GM12891 (cell line): ENCODE measurements around the gene SSTR3.
A peak's percentile ranks its signal among the peaks of the same experiment; 100 is the strongest.
"Not testable (repeated sequence)": the region's sequence is repeated elsewhere in the genome, so short reads cannot be mapped to it uniquely, and the experiment has no call there.

ENCODE experiments used
- DNase-seq: peaks from one replicate; pipeline ENCODE4 v3.0.0; 2011; ENCODE audit warnings: low spot score; ENCODE audit not compliant: insufficient read length
- FAIRE-seq: peaks from 2 replicates; lab custom pipeline; 2011; peaks lifted over from hg19 to GRCh38; lab: Jason Lieb, UNC
- PAX5 ChIP-seq: IDR thresholded peaks from 2 replicates; pipeline ENCODE4 v1.6.1; 2011; ENCODE audit warnings: low read length, moderate library complexity, mild to moderate bottlenecking; ENCODE audit not compliant: insufficient read depth, severe bottlenecking
- POLR2A ChIP-seq: IDR thresholded peaks from 2 replicates; pipeline ENCODE4 v1.6.1; 2011; ENCODE audit warnings: low read depth, low read length, control low read depth
- POLR2AphosphoS5 ChIP-seq: IDR thresholded peaks from 2 replicates; pipeline ENCODE4 v1.6.1; 2011; ENCODE audit warnings: low read depth, low read length, control low read depth
- POU2F2 ChIP-seq: IDR thresholded peaks from 2 replicates; pipeline ENCODE4 v1.6.1; 2011; ENCODE audit warnings: low read depth, mild to moderate bottlenecking, control low read depth, low read length, moderate library complexity
- SPI1 ChIP-seq: IDR thresholded peaks from 2 replicates; pipeline ENCODE4 v1.6.1; 2011; ENCODE audit warnings: low read depth, low read length, control low read depth
- TAF1 ChIP-seq: IDR thresholded peaks from 2 replicates; pipeline ENCODE4 v1.6.1; 2011; ENCODE audit warnings: low read depth, low read length, control low read depth

The SSTR3 gene

GRCh38 chr22:37203354-37204044 is 8.8 kb downstream of the SSTR3 start:
- FAIRE-seq (peak; percentile 66), DNase-seq (no peak)
- TF ChIP-seq PAX5 (no peak), POLR2AphosphoS5 (no peak), TAF1 (no peak), POU2F2 (no peak), POLR2A (no peak), SPI1 (no peak)

DNA sequence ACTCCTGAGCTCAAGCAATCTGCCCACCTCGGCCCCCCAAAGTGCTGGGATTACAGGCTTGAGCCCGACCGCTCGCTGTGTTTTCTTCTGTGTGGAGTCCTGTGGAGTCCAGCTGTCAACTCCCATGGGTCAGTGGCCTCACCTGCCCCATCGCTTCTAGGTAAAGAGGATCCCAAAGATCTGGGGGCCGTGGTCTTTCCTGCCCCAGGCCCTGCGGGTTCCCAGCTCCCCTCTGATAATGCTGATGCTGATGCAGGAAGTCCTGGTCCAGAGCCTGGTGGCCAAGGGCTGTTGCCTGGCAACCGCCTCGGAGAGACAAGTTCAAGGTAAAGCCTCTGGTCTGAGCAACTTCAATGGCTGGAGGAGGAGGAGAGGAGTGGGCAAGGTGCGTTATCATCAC is 9.6 kb downstream of the SSTR3 start:
- no peak for FAIRE-seq
- no peak for TF ChIP-seq TAF1
- no peak for TF ChIP-seq POLR2A
- TF ChIP-seq POLR2AphosphoS5: no peak
- no peak for DNase-seq

DNA sequence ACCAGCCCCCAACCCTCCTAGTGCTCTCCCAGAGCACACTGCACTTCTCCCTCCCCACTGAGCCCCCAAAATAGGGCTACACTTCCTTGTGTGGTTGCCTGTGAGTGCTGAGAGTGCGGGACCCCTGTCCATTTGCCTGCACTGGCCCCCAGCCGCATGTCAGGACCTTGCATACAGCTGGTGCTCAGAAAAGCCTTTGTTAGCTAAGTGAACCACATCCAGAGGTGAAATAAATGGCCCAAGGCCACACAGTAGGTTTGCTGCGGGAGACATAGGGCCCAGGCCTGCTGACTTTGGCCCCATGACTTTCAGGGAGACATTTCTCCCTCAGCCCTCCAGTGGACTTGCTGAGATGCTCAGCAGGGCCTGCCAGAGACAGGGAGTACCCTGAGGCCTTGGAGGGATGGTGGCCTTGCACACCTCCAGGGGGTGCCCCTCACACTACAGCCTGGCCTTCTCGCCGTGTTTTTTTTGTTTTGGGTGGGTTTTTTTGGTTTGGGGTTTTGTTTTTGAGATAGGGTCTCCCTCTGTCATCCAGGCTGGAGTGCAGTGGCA is 10.2 kb downstream of the SSTR3 start:
- TF ChIP-seq TAF1 (no peak), POLR2AphosphoS5 (no peak), POLR2A (no peak)
- FAIRE-seq (no peak), DNase-seq (no peak)

- DNase-seq, FAIRE-seq: not testable (repeated sequence)
Observed at GRCh38 chr22:37201443-37201820, 10.8 kb downstream of the SSTR3 start.

GRCh38 chr22:37199760-37200108 is 12.5 kb downstream of the SSTR3 start:
- DNase-seq: no peak
- TF ChIP-seq TAF1: no peak
- no peak for TF ChIP-seq POLR2AphosphoS5
- no peak for TF ChIP-seq PAX5
- no peak; the same call in 1 of the 2 replicates for TF ChIP-seq POLR2A
- no peak for TF ChIP-seq SPI1
- no peak for TF ChIP-seq POU2F2
- no peak for FAIRE-seq

DNA sequence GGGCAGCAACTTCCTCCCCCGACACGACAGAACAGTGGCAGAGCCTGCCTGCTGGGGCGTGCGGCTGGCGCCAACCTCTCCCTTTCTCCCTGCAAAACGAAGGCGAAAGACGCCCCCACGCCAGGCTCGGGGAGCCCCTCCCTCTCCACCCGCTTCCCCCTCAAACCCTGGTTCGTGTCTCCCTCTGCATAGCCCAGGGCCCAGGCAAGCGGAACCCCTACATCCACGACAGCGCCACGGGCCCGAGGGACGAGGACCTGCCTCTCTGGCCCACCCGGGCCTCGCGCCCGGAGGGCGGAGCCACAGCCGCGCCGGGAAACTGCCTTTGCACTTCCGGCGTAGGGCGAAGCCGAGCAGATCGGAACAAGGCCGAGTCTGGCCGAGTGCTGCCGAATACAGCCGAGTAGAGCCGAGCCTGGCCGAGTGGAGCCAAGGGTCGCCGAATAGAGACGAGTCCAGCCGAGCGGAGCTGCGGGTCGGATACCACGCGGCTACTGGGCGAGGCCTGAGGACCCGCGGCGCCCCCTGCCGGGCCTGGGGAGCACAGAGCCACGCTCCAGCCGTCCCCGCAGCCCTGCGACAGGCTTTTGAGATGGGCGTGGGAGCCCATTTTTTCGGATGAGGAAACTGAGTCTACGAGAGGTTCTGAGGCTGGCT is 13.0 kb downstream of the SSTR3 start:
- FAIRE-seq: peak; percentile 100
- DNase-seq: peak; percentile 97
- TF ChIP-seq POU2F2: no peak
- peak; percentile 71 for TF ChIP-seq PAX5
- TF ChIP-seq SPI1: peak; percentile 35
- peak; percentile 71 for TF ChIP-seq POLR2A
- peak; percentile 69; the same call in 1 of the 2 replicates for TF ChIP-seq POLR2AphosphoS5
- TF ChIP-seq TAF1: no peak; the same call in 1 of the 2 replicates

- peak; percentile 82 for DNase-seq
- TF ChIP-seq PAX5: no peak
- no peak for TF ChIP-seq POLR2AphosphoS5
- TF ChIP-seq TAF1: no peak
- FAIRE-seq: peak; percentile 88
Observed at GRCh38 chr22:37198258-37199102, 13.8 kb downstream of the SSTR3 start.

- DNase-seq (no peak), FAIRE-seq (peak; percentile 43)
- no peak for TF ChIP-seq PAX5
- TF ChIP-seq POLR2AphosphoS5: no peak
- no peak for TF ChIP-seq TAF1
- no peak for TF ChIP-seq POLR2A
- TF ChIP-seq POU2F2: no peak
- no peak for TF ChIP-seq SPI1
Observed at GRCh38 chr22:37197451-37198257, 14.6 kb downstream of the SSTR3 start.
